GM21360 (cell line): Measurements from ENCODE around the gene PERP.
"Not testable (repeated sequence)": the region's sequence is repeated elsewhere in the genome, so short reads cannot be mapped to it uniquely, and the experiment has no call there.

Experiments used
- ATAC-seq: cut with Tn5 transposase; IDR thresholded peaks from one replicate; pipeline ENCODE4 v1.9.1; 2021; ENCODE audit warnings: mild to moderate bottlenecking, moderate library complexity; ENCODE audit not compliant: unreplicated experiment

PERP gene

DNA sequence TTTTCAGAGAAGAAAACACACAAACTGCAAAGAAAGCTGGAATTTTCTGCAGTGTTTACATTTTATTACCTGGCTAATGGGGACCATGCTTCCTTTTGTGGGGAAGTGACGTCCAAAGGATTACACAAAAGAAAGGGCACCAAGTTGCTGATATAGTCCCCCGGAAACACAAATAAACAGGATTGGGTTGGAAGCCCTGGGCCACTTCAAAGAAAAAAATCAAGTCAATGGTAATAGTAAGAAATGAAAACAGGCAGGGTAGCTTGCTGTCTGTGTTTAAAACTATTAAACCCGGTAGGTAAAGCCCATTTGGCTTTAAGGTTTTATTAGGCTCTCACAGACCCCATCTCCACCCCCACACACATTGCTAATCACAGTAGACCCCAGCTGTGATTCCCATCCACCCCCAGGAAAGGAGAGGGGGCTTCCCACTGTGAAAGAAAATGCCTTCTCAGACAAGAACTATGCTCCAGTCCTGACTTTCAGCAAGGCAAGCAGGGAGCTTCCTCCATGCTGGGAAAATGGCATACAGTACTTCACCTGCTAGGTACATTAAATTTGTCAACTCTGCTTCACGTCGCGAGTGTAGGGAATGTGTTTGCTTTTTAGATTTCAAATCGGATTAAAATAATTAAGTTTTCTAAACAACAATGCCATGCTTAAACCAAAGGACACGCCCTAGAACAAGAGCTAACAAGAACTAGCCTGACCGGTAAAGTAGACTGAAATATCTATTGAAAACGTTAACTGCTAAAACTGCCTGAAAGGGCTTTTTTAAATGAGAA lies 1.1 kb downstream of the PERP start:
- ATAC-seq, result no peak

DNA sequence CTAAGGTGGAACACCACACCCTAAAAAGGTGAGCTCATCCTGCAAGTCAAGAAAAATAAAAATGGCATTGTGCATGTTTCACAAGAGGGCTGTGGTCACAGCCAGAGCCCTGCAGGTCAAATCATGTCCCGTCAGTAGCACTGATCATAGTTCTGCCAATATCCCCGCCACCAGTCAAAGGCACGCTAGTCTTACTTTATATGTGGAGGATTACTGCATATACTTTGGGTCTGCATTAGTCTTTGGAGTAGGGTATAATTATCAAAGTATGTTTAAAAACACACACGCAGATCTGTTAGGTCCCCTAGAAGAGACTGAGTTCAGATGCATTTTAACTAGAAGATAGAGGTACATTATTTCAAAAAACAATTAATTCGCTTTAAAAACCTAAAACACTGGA lies 1.8 kb downstream of the PERP start:
- no peak for ATAC-seq

DNA sequence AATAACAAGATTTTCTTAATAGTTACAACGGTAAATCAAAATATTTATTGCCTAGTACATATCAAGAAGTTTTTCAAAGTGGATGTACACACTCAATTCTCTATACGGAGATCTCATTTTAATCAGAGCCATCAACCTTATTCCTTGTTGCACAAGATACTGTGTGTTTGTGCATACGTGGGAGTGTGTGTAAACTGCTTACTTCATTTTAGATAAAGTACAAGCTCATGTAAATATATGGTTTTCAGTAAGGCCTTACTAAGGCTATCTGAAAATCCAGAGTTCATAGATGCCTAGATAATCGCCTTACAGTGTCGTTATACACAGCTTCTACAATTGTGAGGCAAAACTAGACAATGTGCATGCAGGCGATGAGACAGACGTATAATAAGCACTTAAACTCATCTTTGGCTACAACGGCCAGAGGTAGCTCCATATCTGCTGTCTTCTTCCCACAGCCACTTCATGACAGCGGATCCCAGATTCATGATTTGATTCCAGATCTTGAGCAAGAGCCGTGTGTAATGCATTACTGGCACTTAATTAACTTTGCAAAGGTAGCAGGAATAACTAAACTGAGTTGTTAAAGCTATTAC lies 2.5 kb downstream of the PERP start:
- no peak for ATAC-seq

GRCh38 chr6:138103871-138104270 lies 3.3 kb downstream of the PERP start:
- no peak for ATAC-seq

DNA sequence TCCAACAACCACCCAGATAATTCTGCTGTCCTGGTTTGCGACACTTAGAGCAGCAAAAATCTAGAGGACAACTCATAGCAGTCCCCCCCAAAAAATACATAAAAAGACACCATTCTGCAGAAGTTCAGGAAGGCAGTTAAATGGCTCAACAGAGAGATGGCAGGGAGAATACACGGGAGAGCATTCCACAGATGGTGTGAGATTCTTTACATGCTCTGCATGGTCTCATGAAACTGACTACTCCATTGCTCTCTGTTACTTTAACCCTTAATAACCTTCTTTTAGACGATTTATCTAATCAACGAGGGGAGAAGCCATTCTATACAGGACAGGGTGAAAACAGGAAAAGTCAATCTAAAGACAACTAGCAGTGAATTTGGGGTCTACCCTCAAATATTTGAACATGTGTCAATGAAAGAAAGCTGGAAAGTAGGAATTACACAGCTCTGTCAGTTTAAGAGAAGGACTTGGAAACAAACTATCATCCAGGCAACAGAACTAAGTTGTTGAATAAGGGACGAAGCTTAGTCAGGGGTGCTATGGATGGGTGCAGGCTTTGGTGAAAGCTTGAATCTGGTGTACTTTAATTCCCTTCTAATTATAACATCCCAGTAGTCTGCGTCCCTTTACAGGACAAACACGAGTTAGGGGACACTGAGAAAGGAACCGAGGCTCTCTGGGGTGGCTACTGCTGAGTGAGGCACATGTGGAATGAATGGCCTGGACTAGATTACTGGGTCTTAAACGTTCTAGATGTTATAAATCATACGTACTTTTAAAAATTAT lies 5.1 kb downstream of the PERP start:
- ATAC-seq, result no peak

DNA sequence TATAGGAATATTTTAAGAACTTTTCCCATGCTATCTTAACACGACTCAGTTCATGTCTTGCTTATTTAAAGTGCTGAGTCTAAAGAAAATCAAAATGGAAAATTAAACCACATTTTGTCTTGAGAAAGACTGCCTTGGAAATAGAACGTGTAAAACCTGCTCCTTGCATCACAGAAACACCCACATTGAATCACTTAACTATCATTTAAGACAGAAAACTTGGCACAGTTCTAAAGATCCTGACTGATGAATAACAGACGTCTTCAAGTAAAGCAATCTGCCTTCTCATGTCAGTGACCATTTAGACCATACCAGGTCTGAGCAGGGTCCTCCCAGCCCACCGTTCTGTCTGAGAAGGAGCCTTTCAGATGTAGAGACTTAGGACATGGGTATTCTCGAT lies 7.4 kb downstream of the PERP start:
- ATAC-seq, result no peak

DNA sequence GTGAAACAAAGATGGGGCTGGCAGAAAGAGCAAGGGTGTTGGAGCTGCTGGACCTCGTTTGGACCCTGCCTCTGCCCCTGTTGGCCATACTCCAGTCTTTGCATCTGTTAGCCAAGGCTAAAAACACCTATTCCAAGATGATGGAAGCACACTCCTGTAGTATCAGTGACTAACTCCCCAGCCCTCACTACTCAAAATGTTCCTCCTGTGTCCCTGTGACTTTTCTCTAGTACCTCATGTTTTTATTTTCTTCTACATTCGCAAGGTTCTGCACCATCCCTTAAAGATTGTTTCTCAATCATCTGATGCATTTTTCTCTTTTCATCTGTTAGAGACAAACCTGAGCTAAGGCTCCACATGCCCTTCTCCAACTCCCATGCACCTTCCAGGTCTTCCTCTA lies 8.9 kb downstream of the PERP start:
- ATAC-seq, result no peak

DNA sequence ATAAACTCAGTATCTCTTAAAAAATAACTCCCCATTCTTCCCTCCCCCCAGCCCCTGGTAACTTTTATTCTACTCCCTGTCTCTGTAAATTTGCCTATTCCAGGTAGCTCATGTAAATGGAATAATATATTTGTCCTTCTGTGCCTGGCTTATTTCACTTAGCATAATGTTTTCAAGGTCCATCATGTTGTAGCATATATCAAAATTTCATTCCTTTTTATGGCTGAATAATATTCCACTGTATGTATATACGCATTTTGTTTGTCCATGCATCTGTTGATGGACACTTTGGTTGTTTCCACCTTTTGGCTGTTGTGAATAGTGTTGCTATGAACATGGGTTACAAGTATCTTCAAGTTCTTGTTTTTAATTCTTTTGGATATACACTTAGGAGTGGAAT lies 13.0 kb downstream of the PERP start:
- no peak for ATAC-seq

DNA sequence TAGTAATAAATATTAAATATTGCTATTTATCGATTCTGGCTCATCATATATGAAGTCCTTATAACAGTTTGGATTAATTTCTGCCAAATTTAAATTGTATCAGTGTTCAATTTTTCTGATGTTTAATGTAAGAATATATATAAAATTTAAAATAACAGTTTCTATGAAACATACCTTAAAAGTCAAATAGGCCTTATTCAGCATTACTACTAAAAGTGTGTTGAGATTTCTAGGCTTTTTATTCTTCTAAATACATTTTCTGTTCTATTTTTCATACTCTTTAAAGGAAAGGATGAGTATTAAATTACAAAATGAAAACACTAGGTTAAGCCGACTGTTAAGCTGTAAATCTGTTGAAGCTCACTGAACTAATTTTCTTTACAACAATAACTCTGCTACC lies 13.6 kb downstream of the PERP start:
- no peak for ATAC-seq

DNA sequence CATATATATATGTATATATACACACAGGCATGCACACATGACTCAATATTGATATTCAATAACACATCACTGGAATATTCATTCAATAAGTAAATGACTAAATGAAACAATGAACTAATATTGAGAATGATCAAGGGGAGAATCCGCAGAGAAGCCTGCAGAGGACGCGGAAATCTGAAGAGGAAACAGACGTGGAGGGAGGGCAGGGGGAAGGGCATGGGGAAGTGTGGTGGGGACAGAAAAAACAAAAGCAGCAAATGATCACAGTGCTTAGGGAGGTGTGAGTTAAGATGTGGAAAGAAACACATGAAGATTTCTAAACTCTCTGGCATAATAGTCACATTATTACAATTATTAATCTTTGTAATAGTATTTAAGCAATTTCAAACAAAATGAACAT lies 14.5 kb downstream of the PERP start:
- ATAC-seq, result no peak

DNA sequence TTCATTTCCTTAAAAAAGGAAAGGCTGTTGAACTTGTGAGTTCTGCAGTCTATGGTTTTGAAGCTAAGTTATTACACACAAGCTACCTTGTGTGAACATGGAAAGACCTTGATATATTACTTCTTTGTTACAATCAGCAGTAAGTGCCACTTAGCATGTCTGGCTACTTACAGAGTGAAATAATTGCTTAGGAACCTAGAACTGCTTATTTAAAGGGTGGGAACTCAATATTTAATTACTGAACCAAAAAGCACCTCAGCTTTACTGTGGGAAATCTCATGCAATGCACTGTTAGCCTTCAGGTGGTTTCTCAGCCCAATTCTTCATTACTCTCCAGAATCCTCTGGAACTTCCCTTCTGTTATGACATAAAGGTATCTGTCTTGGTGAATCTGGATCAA lies 17.9 kb downstream of the PERP start:
- ATAC-seq, result no peak

- ATAC-seq, result no peak
Measured at GRCh38 chr6:138088326-138088762, 18.9 kb downstream of the PERP start.

DNA sequence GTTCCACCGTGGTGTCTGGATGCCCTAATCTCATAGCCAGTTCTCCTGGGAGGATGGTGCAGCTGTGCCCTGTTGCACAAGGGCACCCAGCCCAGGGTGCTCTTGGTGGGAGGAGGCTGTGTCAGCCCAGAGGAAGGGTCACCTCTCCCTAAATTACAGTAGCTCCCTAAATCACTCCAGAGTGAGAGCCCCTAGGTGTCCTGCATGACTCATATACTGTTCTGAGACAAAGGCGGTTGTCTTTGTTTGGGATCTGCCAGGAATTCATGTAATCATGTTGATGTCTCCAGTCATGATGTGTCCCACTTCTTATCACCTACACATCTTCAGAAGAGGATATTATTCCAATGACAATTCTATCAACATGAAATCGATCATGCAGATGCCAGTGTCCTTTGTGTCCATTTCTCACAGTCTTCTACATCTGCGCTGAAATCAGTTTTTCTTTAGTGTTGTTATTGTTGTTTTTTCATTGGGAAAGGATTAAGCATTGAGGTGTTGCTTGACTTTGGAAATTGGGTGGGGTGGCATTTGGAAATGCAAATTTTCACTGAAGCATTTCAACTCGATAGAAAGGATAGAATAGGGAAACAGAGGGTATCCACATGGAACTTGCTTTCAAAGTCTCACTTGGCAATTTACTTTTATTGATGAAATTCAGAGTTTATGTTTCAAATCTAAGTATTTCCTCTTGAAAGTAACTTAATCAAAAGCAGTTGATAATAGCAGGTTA lies 19.5 kb downstream of the PERP start:
- ATAC-seq, result no peak

- no peak for ATAC-seq
Measured at GRCh38 chr6:138086573-138087196, 20.5 kb downstream of the PERP start.

GRCh38 chr6:138085839-138086222 lies 21.4 kb downstream of the PERP start:
- no peak for ATAC-seq

- no peak for ATAC-seq
Measured at GRCh38 chr6:138084904-138085838, 22.0 kb downstream of the PERP start.

DNA sequence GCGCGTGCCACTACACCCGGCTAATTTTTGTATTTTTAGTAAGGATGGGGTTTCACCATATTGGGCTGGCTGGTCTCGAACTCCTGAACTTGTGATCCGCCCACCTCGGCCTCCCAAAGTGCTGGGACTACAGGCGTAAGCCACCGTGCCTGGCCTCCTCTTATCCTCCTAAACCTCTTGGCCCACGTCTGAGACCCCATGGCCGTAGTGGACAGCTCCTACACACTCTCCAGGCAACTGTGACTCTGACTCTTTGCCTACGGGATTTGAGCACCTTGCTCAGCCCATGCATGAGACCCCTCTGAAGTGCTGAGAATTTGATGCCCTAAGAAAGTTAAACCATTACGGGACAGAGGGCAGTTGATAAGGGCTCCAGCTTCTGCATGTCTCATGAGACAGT lies 25.0 kb downstream of the PERP start:
- ATAC-seq, result no peak

DNA sequence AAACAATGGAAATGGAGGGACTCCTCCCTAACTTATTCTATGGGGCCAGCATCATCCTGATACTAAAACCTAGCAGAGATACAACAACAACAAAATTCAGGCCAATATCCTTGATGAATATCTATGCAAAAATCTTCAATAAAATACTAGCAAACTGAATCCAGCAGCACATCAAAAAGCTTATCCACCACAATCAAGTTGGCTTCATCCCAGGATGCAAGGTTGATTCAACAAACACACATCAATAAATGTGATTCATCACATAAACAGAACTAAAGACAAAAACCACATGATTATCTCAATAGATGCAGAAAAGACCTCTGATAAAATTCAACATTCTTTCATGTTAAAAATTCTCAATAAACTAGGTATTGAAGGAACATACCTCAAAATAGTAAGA lies 27.7 kb downstream of the PERP start:
- ATAC-seq, result not testable (repeated sequence)

DNA sequence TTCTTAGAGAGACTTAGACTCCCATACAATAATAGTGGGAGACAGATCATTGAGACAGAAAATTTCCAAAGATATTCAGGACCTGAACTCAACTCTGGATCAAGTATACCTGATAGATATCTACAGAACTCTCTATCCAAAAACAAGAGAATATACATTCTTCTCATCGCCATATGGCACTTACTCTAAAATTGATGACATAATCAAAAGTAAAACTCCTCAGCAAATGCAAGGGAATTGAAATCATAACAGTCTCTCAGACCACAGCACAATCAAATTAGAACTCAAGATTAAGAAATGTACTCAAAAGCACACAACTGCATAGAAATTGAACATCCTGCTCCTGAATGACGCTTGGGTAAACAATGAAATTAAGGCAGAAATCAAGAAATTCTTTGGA lies 28.7 kb downstream of the PERP start:
- no peak for ATAC-seq

GRCh38 chr6:138073264-138073663 lies 34.0 kb downstream of the PERP start:
- ATAC-seq, result no peak
